Osteocyte (in vitro differentiated cells): ENCODE data around the gene CBLN3. TPM values are rescaled to one million over a fixed set of nuclear protein-coding genes. Genes with fewer than 3 reads are reported as not detected.

Experiments
- DNase-seq: peaks from one replicate; pipeline ENCODE4 v3.0.0; 2021; ENCODE audit warnings: mixed read lengths; ENCODE audit not compliant: unreplicated experiment; ENCODE audit errors: extremely low spot score
- H3K27ac Mint-ChIP-seq: one replicate; pipeline ENCODE4 v1.8.0; 2021; ENCODE audit warnings: mild to moderate bottlenecking, mixed read lengths; ENCODE audit not compliant: unreplicated experiment
- H3K27me3 Mint-ChIP-seq: one replicate; pipeline ENCODE4 v1.8.0; 2021; ENCODE audit warnings: mixed read lengths; ENCODE audit not compliant: unreplicated experiment
- H3K36me3 Mint-ChIP-seq: one replicate; pipeline ENCODE4 v1.8.0; 2021; ENCODE audit warnings: mixed read lengths; ENCODE audit not compliant: unreplicated experiment
- H3K4me1 Mint-ChIP-seq: one replicate; pipeline ENCODE4 v1.8.0; 2021; ENCODE audit warnings: mixed read lengths; ENCODE audit not compliant: unreplicated experiment
- H3K4me3 Mint-ChIP-seq: one replicate; pipeline ENCODE4 v1.8.0; 2021; ENCODE audit warnings: mild to moderate bottlenecking, moderate library complexity, mixed read lengths; ENCODE audit not compliant: unreplicated experiment
- H3K9me3 Mint-ChIP-seq: one replicate; pipeline ENCODE4 v1.8.0; 2021; ENCODE audit warnings: mixed read lengths; ENCODE audit not compliant: unreplicated experiment
- total RNA-seq: library from RNA; stranded (reverse); gene quantifications from 2 replicates; pipeline ENCODE4 v1.2.1, GENCODE V29; 2021
- TF ChIP-seq, protein P1 (sequence below): fragments of 200-600 bp; sonication (generic); IDR thresholded peaks from 2 replicates; pipeline ENCODE4 v1.5.0; 2021; ENCODE audit warnings: antibody characterized with exemption, mild to moderate bottlenecking, moderate library complexity

The CBLN3 gene
- total RNA-seq, 1 donor from 2014 or later, result 5.5 TPM

DNA sequence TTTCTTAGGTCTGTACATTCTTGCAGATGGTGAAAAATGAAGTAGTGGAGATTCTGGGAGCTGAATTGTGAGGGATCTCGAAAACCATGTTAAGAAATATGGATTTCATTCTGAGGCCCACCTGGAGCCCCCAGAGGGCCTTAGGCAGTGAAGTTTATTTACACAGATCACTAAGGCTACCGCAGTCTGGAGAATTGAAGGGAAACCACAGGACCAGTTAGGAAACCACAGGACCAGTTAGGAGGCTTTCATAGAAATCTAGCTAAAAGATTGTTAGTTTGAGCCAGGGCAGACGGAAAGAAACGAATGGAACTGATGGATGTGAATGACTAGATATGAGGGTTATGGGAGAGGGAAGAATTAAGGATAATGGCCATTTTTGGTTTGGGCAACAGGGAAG, 7.2 kb downstream of the CBLN3 start:
- Mint-ChIP-seq H3K4me1 (peaks cover 16% of the 10 kb centered on the region), H3K27ac (no peak overlapping the region), H3K27me3 (peaks cover 6% of the 10 kb centered on the region), H3K36me3 (no peaks in the 10 kb centered on the region), H3K4me3 (no peak overlapping the region), H3K9me3 (peaks cover 4% of the 10 kb centered on the region)
- DNase-seq, result no peak
- TF ChIP-seq, protein P1, sequence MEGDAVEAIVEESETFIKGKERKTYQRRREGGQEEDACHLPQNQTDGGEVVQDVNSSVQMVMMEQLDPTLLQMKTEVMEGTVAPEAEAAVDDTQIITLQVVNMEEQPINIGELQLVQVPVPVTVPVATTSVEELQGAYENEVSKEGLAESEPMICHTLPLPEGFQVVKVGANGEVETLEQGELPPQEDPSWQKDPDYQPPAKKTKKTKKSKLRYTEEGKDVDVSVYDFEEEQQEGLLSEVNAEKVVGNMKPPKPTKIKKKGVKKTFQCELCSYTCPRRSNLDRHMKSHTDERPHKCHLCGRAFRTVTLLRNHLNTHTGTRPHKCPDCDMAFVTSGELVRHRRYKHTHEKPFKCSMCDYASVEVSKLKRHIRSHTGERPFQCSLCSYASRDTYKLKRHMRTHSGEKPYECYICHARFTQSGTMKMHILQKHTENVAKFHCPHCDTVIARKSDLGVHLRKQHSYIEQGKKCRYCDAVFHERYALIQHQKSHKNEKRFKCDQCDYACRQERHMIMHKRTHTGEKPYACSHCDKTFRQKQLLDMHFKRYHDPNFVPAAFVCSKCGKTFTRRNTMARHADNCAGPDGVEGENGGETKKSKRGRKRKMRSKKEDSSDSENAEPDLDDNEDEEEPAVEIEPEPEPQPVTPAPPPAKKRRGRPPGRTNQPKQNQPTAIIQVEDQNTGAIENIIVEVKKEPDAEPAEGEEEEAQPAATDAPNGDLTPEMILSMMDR, result no peak

DNA sequence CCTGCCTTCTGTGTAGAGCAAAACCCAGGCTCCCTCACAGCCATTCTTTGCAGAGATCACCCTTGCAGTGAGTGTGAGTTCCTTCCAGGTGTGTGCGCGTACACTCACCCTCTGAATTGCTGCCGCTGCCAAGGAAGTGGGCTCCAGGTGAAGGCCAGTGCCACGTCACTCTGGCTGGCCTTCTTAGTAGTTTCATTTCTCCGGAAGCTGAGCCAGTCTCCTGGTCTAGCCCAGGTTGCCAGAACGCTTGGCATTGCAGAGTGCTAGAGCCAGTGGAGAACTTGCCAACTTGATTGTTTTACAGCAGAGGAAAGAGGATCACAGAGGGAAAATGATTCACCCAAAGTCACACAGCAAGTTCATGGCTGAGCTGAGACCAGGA, 11.0 kb downstream of the CBLN3 start:
- Mint-ChIP-seq H3K27ac (no peak overlapping the region), H3K9me3 (no peaks in the 10 kb centered on the region), H3K4me3 (no peak overlapping the region), H3K4me1 (no peaks in the 10 kb centered on the region), H3K27me3 (peaks cover 6% of the 10 kb centered on the region), H3K36me3 (peaks cover 17% of the 10 kb centered on the region)
- TF ChIP-seq, protein P1, result no peak
- no peak for DNase-seq

DNA sequence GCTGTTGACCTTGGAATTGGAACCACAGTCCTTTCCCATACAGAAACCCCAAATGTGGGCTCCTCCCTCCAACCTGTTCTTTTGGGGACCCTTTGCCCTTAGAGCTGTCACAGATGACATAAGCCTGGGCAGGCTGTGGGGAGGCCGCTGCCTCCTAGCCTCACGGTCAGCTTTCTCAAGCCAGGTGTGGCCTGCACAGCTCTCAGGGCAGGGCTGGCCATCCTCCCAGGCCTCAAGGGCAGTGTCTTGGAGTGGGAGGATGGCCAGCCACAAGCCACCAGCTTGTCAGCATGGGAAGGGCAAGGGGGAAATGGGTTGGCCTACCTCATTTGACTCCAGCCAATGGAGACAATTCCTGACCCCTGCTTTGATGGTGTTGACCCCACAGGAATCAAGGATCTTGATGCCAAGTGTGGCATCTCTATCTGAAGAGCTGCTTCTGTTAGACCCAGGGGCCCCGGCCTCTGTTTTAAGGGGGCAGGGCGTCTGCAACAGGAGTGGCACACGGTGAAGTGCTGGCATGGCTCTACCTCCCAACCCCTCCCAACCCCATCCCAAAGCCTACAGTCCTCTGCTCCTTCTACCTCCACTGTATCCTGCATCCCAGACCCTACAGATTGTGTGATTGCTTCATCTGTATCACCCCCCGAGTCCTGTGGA, 11.5 kb downstream of the CBLN3 start:
- DNase-seq, result no peak
- Mint-ChIP-seq H3K4me1 (no peaks in the 10 kb centered on the region), H3K27me3 (peaks cover 6% of the 10 kb centered on the region), H3K27ac (no peak overlapping the region), H3K4me3 (no peak overlapping the region), H3K9me3 (no peaks in the 10 kb centered on the region), H3K36me3 (peaks cover 17% of the 10 kb centered on the region)
- TF ChIP-seq, protein P1, result no peak

DNA sequence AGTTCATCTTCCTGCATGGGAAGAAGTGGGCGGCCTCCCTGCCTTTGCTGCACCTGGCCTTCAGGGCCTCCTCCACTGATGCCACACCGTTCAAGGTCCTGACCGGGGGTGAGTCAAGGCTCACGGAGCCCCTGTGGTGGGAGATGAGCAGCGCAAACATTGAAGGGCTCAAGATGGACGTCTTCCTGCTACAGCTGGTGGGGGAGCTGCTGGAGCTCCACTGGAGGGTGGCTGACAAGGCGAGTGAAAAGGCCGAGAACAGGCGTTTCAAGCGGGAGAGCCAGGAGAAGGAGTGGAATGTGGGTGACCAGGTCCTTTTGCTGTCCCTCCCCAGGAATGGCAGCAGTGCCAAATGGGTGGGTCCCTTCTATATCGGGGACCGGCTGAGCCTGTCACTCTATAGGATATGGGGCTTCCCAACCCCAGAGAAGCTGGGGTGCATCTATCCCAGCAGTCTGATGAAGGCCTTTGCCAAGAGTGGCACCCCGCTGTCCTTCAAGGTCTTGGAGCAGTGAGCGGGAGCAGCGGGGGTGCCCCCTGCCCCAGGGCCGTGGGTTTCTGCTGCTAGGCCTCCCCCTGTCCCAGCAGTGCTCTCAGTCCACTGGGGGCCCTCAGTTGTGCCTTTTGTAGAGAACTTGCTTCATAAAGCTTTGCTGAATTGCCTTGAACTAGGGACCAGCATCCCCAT, 12.4 kb downstream of the CBLN3 start:
- Mint-ChIP-seq H3K4me3 (no peak overlapping the region), H3K4me1 (no peaks in the 10 kb centered on the region)
- TF ChIP-seq, protein P1, result no peak

DNA sequence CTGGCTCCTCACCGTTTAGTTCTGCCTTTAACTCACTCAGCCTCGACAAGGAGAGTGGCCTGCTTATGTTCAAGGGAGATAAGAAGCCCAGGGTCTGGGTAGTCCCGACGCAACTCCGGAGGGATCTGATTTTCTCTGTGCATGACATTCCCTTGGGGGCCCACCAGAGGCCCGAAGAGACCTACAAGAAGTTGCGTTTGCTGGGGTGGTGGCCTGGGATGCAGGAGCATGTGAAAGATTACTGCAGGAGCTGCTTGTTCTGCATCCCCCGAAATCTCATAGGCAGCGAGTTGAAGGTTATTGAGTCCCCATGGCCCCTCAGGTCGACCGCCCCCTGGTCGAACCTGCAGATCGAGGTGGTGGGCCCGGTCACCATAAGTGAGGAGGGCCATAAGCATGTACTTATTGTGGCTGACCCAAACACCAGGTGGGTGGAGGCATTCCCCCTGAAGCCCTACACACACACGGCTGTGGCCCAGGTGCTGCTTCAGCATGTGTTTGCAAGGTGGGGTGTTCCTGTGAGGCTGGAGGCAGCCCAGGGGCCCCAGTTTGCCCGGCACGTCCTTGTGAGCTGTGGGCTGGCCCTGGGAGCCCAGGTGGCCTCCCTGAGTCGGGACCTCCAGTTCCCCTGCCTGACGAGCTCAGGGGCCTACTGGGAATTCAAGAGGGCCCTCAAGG, 13.1 kb downstream of the CBLN3 start:
- no peaks in the 10 kb centered on the region for H3K9me3 Mint-ChIP-seq
- H3K4me3 Mint-ChIP-seq, result no peak overlapping the region
- DNase-seq, result no peak
- H3K27ac Mint-ChIP-seq, result no peak overlapping the region
- H3K36me3 Mint-ChIP-seq, result peaks cover 22% of the 10 kb centered on the region
- no peaks in the 10 kb centered on the region for H3K4me1 Mint-ChIP-seq
- H3K27me3 Mint-ChIP-seq, result peaks cover 6% of the 10 kb centered on the region
- TF ChIP-seq, protein P1, result no peak

More for the DNA sequence above, 12.4 kb downstream of the CBLN3 start:
- DNase-seq, result no peak
- H3K27ac Mint-ChIP-seq, result no peak overlapping the region
- H3K27me3 Mint-ChIP-seq, result peaks cover 6% of the 10 kb centered on the region
- H3K36me3 Mint-ChIP-seq, result peaks cover 22% of the 10 kb centered on the region
- H3K9me3 Mint-ChIP-seq, result no peaks in the 10 kb centered on the region
